ENCODE measurements around the gene STAT6.

Gene STAT6, protein sequence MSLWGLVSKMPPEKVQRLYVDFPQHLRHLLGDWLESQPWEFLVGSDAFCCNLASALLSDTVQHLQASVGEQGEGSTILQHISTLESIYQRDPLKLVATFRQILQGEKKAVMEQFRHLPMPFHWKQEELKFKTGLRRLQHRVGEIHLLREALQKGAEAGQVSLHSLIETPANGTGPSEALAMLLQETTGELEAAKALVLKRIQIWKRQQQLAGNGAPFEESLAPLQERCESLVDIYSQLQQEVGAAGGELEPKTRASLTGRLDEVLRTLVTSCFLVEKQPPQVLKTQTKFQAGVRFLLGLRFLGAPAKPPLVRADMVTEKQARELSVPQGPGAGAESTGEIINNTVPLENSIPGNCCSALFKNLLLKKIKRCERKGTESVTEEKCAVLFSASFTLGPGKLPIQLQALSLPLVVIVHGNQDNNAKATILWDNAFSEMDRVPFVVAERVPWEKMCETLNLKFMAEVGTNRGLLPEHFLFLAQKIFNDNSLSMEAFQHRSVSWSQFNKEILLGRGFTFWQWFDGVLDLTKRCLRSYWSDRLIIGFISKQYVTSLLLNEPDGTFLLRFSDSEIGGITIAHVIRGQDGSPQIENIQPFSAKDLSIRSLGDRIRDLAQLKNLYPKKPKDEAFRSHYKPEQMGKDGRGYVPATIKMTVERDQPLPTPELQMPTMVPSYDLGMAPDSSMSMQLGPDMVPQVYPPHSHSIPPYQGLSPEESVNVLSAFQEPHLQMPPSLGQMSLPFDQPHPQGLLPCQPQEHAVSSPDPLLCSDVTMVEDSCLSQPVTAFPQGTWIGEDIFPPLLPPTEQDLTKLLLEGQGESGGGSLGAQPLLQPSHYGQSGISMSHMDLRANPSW

DNA sequence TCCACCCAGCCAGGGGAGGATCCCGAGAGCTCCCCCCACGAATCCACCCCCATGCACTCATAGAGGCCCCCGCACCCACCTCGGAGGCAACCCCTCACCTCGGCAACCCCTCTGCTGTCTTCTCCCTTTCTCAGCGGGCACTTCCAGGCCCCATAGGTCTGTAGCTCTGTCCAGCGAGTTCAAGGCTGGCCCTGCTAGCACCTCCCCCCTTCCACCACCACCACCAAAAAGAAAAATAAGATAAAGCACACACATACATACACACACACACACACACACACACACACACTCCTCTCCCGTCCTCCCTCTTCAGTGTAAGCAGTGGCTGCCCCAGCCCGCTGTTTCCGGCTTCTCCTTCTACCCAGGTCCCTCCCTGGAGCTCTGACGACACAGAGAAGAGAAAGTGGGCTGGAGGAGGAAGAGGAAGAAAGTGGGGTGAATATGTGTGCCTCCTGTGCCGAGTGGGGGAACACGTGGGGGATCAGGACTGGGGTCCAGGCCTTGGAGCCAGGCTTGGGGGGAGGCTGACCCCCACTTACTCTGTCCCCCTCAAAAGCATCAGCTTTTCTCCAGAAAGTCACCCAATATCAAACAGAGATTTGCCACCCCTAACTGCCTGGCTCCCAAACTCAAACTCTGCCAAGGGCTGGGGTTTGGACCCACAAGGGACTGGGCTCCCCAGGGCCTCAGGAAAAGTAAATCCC is at the start of gene STAT6:
TSS of gene STAT6 (minus strand) at position 332 of the 704 bp plus-strand sequence. CDS start 3,084 bp downstream, outside the sequence.
- DNase-seq (ENCODE audit: low spot score) = peak; percentile 79

DNA sequence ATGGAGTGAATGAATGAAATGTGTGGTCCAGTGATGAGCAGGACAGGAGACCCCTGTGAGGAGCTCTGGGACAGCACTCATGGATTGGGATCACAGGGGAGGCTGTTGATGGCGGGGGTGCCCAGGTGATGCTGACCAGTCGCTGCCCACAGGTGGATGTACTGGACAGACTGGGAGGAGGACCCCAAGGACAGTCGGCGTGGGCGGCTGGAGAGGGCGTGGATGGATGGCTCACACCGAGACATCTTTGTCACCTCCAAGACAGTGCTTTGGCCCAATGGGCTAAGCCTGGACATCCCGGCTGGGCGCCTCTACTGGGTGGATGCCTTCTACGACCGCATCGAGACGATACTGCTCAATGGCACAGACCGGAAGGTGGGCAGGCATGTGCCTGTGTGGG is 49.6 kb upstream of the STAT6 start:
- DNase-seq (ENCODE audit: low spot score) = no peak

DNA sequence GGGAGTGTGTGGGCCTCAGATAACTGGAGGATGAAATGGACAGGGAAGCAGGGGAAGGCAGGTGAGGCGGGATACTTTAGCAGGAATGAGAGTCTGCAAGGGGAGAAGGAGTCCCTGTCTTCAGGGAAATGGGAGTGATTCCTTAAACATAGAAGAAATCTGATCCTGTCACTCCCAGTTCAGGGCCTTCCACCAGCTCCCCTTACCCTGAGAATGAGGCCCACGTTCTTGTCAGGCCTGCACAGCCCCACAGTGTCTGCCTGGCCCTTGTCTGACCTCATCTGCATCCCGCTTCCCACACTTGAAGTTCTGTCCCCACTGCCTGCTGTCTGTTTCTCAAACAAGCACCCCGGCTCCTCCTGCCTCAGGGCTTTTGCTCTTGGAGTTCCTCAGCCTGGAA is 48.9 kb upstream of the STAT6 start:
- DNase-seq (ENCODE audit: low spot score) = no peak

DNA sequence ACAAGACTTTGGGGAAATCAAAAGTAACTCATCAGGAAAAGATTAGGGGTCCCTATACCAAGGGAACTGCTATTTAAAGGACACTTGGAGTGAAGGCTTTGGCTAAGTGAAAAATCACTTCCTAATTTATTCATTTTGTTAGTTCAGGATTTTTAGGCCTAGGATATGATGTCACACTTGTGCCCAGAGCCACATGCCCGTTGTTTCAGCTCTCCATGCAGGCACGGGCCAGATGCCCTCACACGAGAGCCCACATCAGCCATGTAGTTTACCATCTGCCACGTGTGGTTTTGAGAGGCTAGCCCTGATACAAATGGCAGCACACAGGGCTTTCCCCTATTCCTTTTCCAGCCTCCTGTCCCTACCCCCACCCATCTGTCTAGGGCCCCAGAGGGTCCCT is 48.1 kb upstream of the STAT6 start:
- DNase-seq (ENCODE audit: low spot score) = no peak

DNA sequence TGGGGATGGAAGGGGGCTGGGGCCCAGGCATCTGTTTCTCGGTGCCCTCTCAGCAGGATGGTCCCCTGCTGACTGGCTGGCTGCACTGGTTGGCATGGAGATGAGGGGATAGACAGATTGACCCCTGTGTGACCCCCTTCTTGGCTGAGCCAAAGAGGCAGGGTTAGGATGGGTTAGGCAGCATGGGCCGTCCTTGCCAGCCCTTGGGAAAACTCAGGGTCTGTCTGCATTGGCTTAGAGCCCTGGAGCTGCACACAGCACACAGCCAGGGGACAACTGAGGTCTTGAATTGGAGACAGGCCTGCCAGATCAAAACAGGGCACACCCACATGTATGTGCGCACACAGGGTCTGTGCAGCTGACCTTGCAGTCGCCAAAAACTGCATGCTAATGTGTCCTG is 47.5 kb upstream of the STAT6 start:
- no peak for DNase-seq (ENCODE audit: low spot score)

DNA sequence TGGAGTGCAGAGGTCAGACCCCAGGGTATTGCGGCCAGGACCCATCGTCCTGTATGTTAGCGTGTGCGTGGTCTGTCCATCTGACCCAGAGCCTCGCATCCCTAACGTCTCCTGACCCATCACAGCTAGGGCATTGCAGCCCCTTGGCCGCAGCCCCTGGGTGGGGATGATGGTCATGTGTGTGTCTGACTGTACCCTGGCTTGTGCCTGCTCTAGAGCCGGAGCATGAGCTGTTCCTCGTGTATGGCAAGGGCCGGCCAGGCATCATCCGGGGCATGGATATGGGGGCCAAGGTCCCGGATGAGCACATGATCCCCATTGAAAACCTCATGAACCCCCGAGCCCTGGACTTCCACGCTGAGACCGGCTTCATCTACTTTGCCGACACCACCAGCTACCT is 47.0 kb upstream of the STAT6 start:
- no peak for DNase-seq (ENCODE audit: low spot score)

DNA sequence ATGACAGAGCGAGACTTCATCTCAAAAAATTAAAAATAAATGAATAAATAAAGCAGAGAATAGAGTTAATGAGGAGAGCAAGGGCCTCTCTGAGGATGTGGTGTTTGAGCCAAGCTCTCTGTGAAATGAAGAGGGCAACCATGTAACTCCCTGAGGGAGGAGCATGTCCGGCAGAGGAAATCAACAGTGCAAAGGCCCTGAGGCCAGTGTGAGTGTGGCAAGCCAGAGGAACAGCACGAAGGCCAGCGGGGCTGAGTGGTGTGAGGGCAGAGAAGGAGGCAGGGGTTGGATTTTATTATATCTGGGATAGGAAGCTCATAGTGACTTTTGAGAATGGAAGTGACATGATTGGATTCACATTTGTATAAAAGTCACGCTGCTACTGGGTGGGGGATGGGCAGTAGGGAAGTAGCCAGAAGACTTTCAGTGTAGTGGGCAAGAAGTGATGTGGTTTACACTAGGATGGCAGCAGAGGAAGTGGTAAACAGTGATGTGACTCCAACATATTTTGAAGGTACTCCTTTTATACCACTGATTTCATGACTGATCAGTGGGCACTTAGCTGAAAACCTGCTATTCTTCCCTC is 46.5 kb upstream of the STAT6 start:
- DNase-seq (ENCODE audit: low spot score) = no peak

DNA sequence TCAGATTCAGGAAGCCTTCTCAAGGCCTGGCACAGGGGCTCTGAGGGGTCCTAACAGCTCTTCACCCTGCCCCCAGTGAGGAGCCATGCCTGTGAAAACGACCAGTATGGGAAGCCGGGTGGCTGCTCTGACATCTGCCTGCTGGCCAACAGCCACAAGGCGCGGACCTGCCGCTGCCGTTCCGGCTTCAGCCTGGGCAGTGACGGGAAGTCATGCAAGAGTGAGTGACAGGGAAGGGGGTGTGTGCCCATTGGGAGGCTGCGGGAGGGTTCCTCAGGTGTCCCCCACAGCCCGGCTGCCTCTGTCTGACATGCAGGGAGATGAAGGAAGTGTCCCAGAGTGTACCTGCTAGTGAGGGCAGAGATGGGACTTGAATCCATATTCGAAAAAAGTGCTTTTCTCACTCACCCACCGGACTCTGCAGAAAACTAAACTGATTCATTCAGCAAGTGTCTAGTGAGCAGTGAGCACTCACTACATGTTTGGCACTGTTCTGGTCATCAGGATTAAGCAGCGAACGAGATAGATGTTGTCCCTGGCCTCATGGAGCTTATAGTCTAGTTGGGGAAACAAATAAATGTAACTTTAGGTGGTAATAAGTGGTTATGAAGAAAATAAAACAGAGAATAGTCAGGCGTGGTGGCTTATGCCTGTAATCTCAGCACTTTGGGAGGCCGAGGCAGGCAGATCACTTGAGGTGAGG is 45.7 kb upstream of the STAT6 start:
- no peak for DNase-seq (ENCODE audit: low spot score)

DNA sequence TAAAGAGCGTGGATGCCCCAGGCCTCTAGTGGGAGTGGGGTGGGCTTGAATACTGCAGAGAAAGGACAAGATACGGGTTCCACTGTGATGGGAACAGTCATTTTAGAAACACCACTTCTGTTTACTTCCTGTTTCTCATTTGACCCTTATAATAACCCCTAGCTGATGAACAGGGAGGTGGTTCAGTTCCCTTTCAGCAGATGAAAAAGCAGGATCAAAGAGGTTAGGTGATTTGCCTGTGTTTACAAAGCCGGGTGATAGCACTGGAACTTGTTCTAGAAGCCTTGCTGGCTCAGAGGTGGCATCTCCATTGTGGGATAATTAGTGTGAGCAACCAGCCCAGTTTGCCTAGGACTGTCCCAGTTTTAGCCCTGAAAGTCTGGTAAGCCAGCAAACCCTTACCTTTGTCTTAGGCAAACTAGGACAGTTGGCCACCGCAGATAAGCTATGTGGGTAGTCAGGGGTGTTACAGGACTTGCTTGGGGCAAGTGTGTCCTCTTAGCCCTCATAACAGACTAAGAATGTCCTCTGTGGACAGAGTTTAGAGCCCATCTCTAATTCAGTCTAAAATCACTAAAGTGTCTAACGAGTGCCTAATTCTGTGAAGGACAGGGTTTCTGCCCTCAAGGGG is 43.8 kb upstream of the STAT6 start:
- no peak for DNase-seq (ENCODE audit: low spot score)

DNA sequence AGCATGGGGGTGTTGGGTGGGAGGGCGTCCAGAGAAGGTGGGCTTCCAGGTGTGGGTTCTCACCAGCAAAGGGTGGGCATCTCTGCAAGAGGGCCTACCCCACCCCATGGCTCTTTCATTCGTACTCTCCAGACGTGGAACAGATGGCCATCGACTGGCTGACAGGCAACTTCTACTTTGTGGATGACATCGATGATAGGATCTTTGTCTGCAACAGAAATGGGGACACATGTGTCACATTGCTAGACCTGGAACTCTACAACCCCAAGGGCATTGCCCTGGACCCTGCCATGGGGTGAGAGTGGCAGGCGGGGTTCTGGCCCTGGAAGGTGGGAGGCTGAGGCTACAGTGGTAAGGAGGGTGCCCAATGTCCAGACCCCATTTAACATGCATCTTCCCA is 42.9 kb upstream of the STAT6 start:
- no peak for DNase-seq (ENCODE audit: low spot score)

DNA sequence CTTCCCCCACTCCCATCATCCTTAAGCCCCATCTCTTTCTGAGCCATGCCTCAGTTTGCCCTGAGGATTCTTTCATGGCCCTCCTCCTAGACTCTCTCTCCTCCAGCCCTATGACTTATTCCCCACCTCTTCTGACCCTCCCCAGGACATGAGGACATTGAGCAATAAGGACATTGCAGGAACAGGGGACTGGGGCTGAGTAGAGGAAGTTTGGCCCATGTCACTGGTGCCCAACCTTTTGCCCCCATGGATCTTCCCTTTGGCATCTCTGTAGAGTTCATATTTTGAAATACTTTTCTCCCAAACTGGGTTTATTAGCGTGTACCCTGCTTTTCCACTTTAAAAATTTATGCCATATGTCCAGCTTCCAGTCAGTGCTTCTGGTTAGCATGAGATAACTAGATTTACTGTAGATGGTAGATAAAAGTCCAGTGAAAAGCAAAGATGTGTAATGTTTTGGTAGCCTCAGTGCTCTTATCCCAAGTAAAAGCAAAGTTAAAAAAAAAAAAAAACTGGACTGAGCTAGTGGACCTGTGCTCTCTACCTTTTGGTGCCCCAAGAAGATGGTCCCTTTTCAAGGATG is 42.3 kb upstream of the STAT6 start:
- DNase-seq (ENCODE audit: low spot score) = no peak

DNA sequence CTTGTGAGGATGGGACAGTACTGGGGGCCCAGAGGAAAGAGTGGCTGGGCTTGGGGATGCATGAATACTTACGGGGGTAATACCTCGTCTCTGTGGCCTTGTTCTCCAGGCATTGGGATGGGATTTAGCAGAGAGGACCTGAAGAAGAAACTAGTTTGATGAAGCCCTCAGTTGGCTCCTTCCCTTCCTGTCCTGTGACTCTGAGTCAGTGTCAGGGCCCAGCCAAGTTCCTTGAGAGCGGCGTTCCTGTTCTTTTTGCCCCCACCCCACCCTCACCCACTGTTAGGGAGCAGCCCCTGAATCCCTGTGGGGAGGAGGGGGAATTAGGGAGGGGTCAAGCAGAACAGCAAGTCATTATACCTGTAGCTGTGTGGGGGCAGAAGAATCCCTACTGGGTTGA is 41.5 kb upstream of the STAT6 start:
- peak; percentile 69 for DNase-seq (ENCODE audit: low spot score)

DNA sequence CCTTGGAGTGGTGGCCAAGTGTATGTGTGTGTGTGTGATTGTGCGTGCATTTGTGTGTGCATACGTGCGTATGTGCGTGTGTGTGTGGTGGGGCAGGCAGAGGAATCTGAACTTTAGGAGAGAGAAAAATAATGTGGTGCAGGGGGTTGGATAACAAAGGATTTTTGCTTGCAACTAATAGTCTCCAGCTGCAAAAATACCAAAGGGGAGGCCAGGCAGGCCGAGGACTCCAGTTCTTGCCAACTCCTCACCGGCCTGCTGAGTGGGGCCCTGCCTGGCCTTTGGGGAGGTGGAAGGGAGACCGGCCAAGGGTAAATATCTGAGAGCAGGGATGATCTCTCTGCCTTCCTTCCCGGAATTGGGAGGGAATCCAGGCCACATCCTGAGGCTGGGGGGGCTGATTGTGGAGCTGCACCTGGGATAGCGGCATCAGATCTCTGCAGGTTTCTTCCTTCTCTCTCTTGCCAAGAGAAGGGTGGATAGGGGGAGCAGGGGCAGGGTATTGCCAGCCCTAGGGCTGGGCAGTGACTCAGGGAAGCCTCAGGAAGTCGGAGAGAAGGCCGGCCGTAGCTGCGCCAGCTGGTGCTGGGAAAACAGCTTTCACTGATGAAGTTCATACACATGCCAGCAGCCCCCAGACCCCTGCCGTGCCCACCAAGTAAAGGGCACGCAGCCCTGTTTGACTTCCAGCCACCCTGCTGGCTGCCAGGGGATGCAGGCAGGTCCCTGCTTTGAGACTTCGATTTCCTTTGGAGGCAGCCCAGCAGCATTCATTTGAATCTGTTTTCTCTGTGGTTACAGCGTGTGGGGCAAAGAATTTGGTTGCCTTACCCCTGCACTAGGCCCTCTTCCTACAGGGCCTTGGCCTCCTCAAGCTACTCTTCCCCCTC is 40.8 kb upstream of the STAT6 start:
- DNase-seq (ENCODE audit: low spot score) = peak; percentile 87

DNA sequence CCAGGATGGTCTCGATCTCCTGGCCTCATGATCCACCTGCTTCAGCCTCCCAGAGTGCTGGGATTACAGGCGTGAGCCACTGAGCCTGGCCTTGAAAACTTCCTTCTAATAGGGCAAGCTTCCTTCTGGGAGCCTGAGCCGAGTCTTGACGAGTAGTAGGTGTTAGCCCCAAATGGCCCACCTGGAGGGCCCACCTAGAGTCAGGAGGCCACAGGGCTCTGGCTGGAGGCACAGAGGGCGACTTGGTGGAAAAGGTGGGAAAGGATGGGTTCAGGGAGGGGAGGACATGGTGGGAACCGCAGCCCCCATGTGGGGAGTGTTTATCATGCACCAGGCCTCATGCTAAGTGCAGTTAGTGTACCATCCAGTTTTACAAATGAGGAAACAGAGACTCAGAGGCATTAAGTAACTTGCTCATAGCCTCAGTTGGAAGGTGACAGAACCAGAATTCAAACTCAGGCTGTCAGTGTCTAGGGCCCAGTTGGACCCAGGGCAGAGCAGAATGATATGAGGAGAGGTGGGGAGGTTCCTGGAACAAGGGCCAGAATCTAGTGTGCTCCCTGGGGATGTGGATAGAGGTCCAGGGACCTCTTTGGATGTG is 39.3 kb upstream of the STAT6 start:
- DNase-seq (ENCODE audit: low spot score) = no peak

DNA sequence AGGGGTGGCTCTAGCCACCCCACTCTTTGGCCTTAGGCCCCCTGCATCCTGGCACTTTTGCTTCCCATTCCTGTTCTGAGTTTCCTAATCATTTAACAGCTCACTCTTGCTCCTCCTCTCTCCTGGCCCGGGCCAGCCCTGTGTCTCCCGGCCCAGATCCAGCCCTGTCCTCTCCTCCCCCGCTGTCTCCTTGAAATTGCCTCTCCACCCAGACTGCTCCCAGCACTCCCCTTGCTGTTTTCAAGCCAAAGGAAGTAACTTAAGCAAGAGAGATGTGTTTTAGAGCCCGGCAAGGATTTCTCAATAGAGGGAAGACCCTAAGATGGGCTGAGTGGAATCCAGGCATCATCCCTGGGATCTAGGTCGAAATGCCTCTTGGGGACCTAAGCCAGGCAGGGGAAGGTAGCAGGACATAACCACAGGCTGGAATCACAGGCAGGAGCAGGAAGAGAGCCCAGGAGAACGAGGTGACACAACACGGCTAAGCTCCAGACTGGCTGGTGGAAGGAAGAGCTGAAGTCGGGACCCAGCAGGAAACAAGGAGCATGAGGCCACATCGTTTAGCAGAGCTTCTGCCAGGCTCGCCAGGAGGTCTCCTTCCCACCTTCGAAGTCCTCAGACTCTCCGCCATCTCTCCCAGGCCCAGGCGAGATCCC is 38.2 kb upstream of the STAT6 start:
- DNase-seq (ENCODE audit: low spot score) = peak; percentile 92

DNA sequence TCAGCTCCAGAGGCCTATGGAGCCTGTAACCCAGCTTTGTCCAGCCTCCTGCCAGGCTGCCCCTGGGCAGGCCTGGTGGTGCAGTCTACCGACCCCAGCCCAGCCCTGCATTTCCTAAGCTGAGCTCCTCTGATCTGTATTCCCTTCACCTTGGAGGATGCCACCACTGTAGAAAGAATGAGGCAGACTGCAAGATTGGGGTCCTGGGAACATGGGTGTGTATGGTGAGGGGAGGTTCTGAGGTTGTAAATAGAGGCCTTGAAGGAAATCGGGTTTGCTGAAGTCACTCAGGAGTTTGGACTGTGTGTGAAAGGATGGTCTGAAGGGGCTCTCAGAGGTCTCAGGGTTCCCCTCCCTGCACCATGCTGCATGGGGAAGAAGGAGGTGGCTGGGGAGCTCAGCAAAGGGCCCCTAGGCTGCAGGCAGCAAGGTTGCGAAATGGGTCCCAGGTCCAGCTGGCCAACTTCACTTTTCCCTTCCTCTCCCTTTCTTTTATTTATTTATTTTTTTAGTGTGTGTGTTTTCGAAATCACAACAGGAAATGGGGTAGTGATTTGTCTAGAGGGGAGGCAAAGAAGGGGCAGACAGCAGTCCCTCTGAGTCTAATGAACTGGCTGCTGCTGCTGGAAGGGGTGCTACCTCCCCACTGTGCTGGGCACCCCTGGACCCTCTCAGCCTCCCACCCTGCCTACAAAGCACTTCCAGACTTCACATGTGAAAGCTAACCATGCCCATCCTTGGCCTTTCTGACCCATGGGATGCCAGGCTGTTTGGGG is 37.5 kb upstream of the STAT6 start:
- peak; percentile 72 for DNase-seq (ENCODE audit: low spot score)

DNA sequence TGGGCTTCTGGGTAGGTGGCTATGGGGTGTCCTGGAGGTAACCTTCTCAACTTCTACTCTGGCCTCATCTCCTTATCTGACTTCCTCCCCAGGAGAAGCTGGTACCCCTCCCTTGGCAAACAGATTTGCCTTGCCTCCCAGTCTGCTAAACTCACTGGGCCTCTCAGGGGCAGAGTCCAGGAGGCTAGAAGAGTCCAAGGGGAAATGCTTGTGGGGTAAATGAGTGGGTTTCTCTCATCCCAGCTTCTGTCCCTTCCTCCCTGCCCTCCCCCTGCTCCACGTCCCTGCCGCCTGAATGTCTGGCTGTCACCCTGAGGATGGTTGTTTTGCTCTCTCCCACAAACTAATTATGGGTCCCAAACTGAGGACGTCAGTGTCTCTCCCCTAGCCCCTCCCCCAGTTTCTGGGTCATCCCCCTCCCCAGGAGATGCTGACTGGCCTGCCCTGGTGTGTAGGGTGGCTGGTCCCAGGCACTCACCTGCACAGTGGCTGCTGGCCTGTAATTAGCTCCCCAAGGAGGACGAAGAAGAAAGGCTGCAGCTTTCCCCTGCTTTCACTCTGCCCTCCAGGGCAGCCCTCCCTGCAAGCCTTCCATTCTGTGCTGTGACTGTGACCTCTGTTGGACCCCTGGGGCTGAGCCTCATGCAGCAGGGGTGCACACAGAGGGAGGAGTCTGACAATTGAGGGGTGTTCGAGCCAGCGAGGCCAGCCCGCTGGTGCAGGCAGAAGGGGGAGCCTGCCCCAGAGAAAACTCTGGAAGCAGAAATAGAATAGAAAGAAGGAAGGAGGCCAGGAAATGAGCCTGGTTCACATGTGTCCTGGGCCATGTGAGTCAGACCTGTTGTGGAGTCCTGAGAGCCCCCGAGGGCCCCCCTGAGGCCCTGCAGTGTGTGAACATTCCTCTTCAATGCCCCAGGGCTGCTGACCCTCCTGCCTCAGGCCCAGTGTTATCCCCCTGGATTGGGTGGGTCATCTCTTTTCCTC is 36.1 kb upstream of the STAT6 start, which contains the start of gene LRP1-AS:
TSS of gene LRP1-AS (minus strand) at position 659 of the 984 bp plus-strand sequence.
- peak; percentile 44 for DNase-seq (ENCODE audit: low spot score)

Measured in GM03348 (cell line).